K562 (cell line): ENCODE data around the gene KIRREL1. TPM values are rescaled to one million over a fixed set of nuclear protein-coding genes. Genes with fewer than 3 reads are reported as not detected.

Experiments used
- ATAC-seq: fragments of 200-7000 bp; cut with Tn5 transposase; 3 replicates; pipeline ENCODE4 v1.9.1; 2020; ENCODE audit warnings: moderate library complexity
- BruUV-seq: library from RNA; stranded (reverse); fragments of 400-500 nt; replicated peaks from 2 replicates; lab custom pipeline; 2021; lab: Mats Ljungman, UMichigan
- CTCF ChIA-PET: fragments of 300-600 bp; formaldehyde crosslinking; extraction: SDS; loops from one replicate; lab custom pipeline; 2021; ENCODE audit warnings: low intra/inter-chr PET ratio; lab: Yijun Ruan, JAX
- POLR2A ChIA-PET: fragments of 300-600, 350-650 bp; sonication (Branson Sonifier 250); formaldehyde crosslinking; extraction: SDS; loops from one replicate; lab custom pipeline; 2021; ENCODE audit warnings: antibody characterized with exemption, inconsistent platforms; lab: Yijun Ruan, JAX
- DNase-seq, 4 experiments: peaks; one replicate each; pipeline versions ENCODE4 v3.0.0 to v3.0.0-alpha.2; 2011 to 2018; ENCODE audit warnings: low spot score in 3 of 4, mixed read lengths in 3 of 4; ENCODE audit errors: extremely low read depth in 1 of 4
- FAIRE-seq: peaks from 2 replicates; lab custom pipeline; 2011; peaks lifted over from hg19 to GRCh38; lab: Jason Lieb, UNC
- H2AFZ ChIP-seq: 2 replicates; pipeline ENCODE4 v1.6.0; 2011; ENCODE audit warnings: low read depth, low read length, control low read depth, inconsistent platforms
- H3K27ac ChIP-seq: fragments of 200-600 bp; 3 replicates; pipeline ENCODE4 v1.8.0; 2011; ENCODE audit warnings: low read depth, mild to moderate bottlenecking, control low read depth, inconsistent platforms, low read length, moderate library complexity, mixed read lengths; ENCODE audit errors: extremely low read depth
- H3K27me3 ChIP-seq, 2 experiments: fragments of 300-600 bp in 1 of 2; 2 replicates in 1 of 2; 3 replicates in 1 of 2; pipeline versions ENCODE4 v1.6.0 to v1.8.0; 2011; ENCODE audit warnings: inconsistent platforms in 2 of 2, low read length in 2 of 2, mild to moderate bottlenecking in 1 of 2, mixed read lengths in 1 of 2, moderate library complexity in 1 of 2; ENCODE audit not compliant: control insufficient read depth in 2 of 2, insufficient read depth in 2 of 2
- H3K36me3 ChIP-seq: fragments of 300-600 bp; 3 replicates; pipeline ENCODE4 v1.8.0; 2011; ENCODE audit warnings: mild to moderate bottlenecking, low read length, inconsistent platforms; ENCODE audit not compliant: control insufficient read depth, insufficient read depth
- H3K4me1 ChIP-seq, 2 experiments: fragments of 200-600 bp in 1 of 2; replicated peaks in 1 of 2; 2 replicates in 1 of 2; 3 replicates in 1 of 2; pipeline versions ENCODE4 v1.5.1 to v1.8.0; 2011; ENCODE audit warnings: inconsistent platforms in 2 of 2, low read length in 2 of 2, mild to moderate bottlenecking in 1 of 2, mixed read lengths in 1 of 2, moderate library complexity in 1 of 2; ENCODE audit not compliant: control insufficient read depth in 2 of 2, insufficient read depth in 2 of 2
- H3K4me2 ChIP-seq: 2 replicates; pipeline ENCODE4 v1.6.1; 2011; ENCODE audit warnings: low read length, control low read depth, inconsistent platforms, mixed read lengths; ENCODE audit not compliant: insufficient read depth
- H3K4me3 ChIP-seq: fragments of 200-600 bp; sonication (generic), shearing (Covaris generic); 2 replicates; pipeline ENCODE4 v1.5.1; 2016; ENCODE audit warnings: control low read depth, inconsistent platforms
- H3K79me2 ChIP-seq: fragments of 200-600 bp; 3 replicates; pipeline ENCODE4 v1.8.0; 2011; ENCODE audit warnings: low read length, inconsistent platforms; ENCODE audit not compliant: control insufficient read depth, insufficient read depth
- H3K9ac ChIP-seq, 2 experiments: 2 replicates each; pipeline versions ENCODE4 v1.6.0 to v1.6.1; 2011; ENCODE audit warnings: low read depth in 2 of 2, low read length in 2 of 2, control low read depth in 1 of 2, inconsistent platforms in 1 of 2, mild to moderate bottlenecking in 1 of 2, mixed read lengths in 1 of 2; ENCODE audit not compliant: insufficient read depth in 1 of 2
- H3K9me1 ChIP-seq: one replicate; pipeline ENCODE4 v1.6.0; 2011; ENCODE audit warnings: inconsistent platforms, mild to moderate bottlenecking, low read length, moderate library complexity; ENCODE audit not compliant: control insufficient read depth, insufficient read depth
- H3K9me3 ChIP-seq: replicated peaks from 2 replicates; pipeline ENCODE4 v1.5.1; 2011; ENCODE audit warnings: low read depth, low read length, inconsistent platforms; ENCODE audit not compliant: control insufficient read depth, insufficient read depth
- H4K20me1 ChIP-seq: replicated peaks from 2 replicates; pipeline ENCODE4 v1.6.1; 2011; ENCODE audit warnings: low read length, inconsistent platforms, mixed read lengths; ENCODE audit not compliant: control insufficient read depth, insufficient read depth
- KAT7 ChIP-seq: sonication (generic); formaldehyde crosslinking; IDR thresholded peaks from 2 replicates; pipeline ENCODE4 v1.8.0; 2022; ENCODE audit warnings: missing genetic modification reagents, mild to moderate bottlenecking, borderline replicate concordance
- RBFOX2 ChIP-seq: fragments of 200-400 bp; formaldehyde crosslinking; IDR thresholded peaks from 2 replicates; pipeline ENCODE4 v1.6.1; 2017; ENCODE audit warnings: low read depth, mild to moderate bottlenecking, low read length, moderate library complexity
- WGBS: fragments of 100-300 bp; shearing (Covaris generic); methylation state at CpG from one replicate; pipeline ENCODE4 v1.1.6; 2016; ENCODE audit warnings: low coverage, mixed read lengths; ENCODE audit not compliant: insufficient coverage; ENCODE audit errors: missing lambda C conversion rate; 5-methylcytosine and 5-hydroxymethylcytosine counted together
- in situ Hi-C: fragments of 300-500 bp; cut with MboI; formaldehyde crosslinking; loops from 4 replicates; pipeline ENCODE4 v1.15.0; 2018; ENCODE audit warnings: inconsistent platforms, mixed read lengths
- intact Hi-C: fragments of 100-400 bp; cut with micrococcal nuclease; formaldehyde crosslinking; loops from 2 replicates; pipeline ENCODE4 v1.14.2; 2022
- polyA plus RNA-seq, 8 experiments: library from polyadenylated mRNA; depleted of rRNA in 4 of 8; stranded (reverse) in 5 of 8; unstranded in 3 of 8; fragments of >200 nt; fragmentation: Nextera tagmentation in 2 of 8; fragmentation: Illumina TruSeq in 1 of 8; extraction: Ambion mirVana in 2 of 8; extraction: Trizol in 1 of 8; gene quantifications; 2 replicates each; pipeline versions ENCODE4 v1.2.1 to v1.2.3, GENCODE V29; 2011 to 2014; ENCODE audit warnings: inconsistent platforms in 1 of 8, missing spikeins in 1 of 8
- total RNA-seq, 7 experiments: library from RNA; depleted of rRNA in 6 of 7; stranded (reverse); fragments of >200 nt in 6 of 7; fragmentation: Illumina TruSeq in 2 of 7; extraction: Trizol in 2 of 7; gene quantifications; 2 replicates each; pipeline versions ENCODE4 v1.2.1 to v1.2.3, GENCODE V29; 2011 to 2021; ENCODE audit warnings: low replicate concordance in 1 of 7
- TF ChIP-seq, protein P1 (sequence below): fragments of 450-650 bp; IDR thresholded peaks from 2 replicates; pipeline ENCODE4 v1.6.1; 2016; ENCODE audit warnings: antibody characterized with exemption
- TF ChIP-seq, protein P2 (sequence below): sonication (generic); formaldehyde crosslinking; IDR thresholded peaks from 2 replicates; pipeline ENCODE4 v1.8.1; 2022; ENCODE audit warnings: missing genetic modification reagents
- TF ChIP-seq, protein P3 (sequence below), 2 experiments: fragments of 450-650 bp; IDR thresholded peaks; 2 replicates each; pipeline ENCODE4 v1.6.1; 2016; ENCODE audit warnings: mild to moderate bottlenecking in 2 of 2, borderline replicate concordance in 1 of 2, low read depth in 1 of 2, moderate library complexity in 1 of 2

Gene KIRREL1
- total and polyA plus RNA-seq, 9 of the 15 experiments (the other 6 are each of a cell fraction or from before 2014, with no cell fraction given) = under 0.01 to 0.22 (median 0.03) TPM; not detected in 3

DNA sequence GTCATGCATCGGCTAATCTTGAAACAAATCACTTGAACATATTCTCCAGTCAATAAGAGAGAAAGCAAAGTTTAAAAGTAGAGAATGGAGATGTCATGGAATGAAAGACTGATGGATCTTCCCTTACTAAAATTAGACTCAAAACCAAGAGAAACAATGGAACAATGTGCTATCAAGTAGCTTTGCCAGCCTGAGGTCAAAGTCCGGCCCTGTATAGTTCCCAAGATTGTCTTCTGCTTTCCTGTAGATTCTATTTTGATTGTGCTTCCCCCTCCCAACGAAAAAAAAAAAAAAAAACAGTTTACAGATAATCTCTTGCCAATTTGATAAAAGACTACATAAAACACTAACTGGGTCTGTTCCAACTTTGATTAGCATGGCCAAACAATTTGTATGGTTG lies 40.8 kb upstream of the KIRREL1 start:
- ATAC-seq = no peak
- H3K4me3 ChIP-seq = no peak overlapping the region
- no peak for FAIRE-seq
- CTCF ChIA-PET = no interaction called here
- no peak overlapping the region for H3K27ac ChIP-seq
- H4K20me1 ChIP-seq = 0 out of 2 replicates have a peak, but pooled peaks cover 11% of the 10 kb centered on the region
- H3K4me1 ChIP-seq = no peaks in the 10 kb centered on the region
- WGBS = 5% methylated on average over 2 of the region's 3 CpGs
- no peak overlapping the region for H3K4me2 ChIP-seq
- POLR2A ChIA-PET = no interaction called here
- intact Hi-C loops (no loop called here), in situ Hi-C loops (no loop called here)
- peaks cover under 1 to 9% of the 10 kb centered on the region in 2 experiments; a peak in 3 of 5 replicates for H3K27me3 ChIP-seq
- TF ChIP-seq RBFOX2 = no peak
- TF ChIP-seq, protein P1, sequence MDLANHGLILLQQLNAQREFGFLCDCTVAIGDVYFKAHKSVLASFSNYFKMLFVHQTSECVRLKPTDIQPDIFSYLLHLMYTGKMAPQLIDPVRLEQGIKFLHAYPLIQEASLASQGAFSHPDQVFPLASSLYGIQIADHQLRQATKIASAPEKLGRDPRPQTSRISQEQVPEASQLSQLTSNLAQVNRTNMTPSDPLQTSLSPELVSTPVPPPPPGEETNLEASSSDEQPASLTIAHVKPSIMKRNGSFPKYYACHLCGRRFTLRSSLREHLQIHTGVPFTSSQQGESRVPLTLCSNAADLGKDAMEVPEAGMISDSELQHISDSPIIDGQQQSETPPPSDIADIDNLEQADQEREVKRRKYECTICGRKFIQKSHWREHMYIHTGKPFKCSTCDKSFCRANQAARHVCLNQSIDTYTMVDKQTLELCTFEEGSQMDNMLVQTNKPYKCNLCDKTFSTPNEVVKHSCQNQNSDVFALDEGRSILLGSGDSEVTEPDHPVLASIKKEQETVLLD = no peak
- TF ChIP-seq, protein P2, sequence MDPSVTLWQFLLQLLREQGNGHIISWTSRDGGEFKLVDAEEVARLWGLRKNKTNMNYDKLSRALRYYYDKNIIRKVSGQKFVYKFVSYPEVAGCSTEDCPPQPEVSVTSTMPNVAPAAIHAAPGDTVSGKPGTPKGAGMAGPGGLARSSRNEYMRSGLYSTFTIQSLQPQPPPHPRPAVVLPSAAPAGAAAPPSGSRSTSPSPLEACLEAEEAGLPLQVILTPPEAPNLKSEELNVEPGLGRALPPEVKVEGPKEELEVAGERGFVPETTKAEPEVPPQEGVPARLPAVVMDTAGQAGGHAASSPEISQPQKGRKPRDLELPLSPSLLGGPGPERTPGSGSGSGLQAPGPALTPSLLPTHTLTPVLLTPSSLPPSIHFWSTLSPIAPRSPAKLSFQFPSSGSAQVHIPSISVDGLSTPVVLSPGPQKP (CRISPR knock-in tag) = no peak
- TF ChIP-seq, protein P3, sequence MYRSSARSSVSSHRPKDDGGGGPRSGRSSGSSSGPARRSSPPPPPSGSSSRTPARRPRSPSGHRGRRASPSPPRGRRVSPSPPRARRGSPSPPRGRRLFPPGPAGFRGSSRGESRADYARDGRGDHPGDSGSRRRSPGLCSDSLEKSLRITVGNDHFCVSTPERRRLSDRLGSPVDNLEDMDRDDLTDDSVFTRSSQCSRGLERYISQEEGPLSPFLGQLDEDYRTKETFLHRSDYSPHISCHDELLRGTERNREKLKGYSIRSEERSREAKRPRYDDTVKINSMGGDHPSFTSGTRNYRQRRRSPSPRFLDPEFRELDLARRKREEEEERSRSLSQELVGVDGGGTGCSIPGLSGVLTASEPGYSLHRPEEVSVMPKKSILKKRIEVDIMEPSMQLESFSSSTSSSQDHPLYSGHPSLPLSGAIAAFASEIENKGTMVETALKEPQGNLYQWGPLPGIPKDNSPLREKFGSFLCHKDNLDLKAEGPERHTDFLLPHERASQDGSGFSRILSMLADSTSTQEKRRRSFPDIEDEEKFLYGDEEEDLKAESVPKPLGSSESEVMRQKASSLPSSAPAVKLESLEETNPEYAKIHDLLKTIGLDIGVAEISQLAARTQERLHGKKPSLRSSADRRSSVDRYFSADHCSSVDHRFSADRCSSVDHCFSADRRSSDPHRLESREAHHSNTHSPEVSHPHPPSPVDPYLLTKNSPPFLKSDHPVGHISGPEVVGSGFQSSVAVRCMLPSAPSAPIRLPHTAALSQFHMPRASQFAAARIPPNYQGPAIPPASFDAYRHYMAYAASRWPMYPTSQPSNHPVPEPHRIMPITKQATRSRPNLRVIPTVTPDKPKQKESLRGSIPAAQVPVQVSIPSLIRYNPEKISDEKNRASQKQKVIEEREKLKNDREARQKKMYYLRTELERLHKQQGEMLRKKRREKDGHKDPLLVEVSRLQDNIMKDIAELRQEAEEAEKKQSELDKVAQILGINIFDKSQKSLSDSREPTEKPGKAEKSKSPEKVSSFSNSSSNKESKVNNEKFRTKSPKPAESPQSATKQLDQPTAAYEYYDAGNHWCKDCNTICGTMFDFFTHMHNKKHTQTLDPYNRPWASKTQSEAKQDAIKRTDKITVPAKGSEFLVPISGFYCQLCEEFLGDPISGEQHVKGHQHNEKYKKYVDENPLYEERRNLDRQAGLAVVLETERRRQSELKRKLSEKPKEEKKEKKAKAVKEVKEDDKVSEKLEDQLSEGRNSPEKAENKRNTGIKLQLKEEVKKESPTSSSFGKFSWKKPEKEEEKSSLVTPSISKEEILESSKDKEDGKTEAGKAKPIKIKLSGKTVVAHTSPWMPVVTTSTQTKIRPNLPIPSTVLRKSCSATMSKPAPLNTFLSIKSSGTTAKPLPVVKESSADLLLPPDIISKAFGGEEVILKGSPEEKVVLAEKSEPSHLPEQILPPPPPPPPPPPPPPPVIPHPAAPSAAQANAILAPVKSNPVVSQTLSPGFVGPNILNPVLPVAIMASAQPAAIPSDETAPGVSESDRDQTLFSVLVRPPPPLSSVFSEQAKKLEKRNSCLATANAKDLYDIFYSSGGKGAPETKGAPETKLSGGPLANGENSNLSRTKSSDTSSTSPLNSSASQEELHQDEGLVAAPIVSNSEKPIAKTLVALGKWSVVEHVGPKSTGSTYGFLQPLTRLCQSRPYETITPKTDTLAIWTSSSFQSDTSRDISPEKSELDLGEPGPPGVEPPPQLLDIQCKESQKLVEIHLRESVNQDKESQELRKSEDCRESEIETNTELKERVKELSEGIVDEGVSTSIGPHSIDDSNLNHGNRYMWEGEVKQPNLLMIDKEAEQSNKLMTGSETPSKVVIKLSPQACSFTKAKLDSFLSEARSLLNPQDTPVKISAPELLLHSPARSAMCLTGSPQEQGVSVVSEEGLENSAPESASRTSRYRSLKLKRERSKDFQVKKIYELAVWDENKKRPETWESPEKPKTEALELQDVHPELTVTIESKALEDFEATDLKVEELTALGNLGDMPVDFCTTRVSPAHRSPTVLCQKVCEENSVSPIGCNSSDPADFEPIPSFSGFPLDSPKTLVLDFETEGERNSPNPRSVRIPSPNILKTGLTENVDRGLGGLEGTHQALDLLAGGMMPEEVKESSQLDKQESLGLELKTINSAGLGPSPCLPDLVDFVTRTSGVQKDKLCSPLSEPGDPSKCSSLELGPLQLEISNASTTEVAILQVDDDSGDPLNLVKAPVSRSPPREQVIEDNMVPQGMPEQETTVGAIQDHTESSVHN (IDR thresholded peaks at IDR 0.05; ENCODE audit: borderline replicate concordance in 1 of 2, low read depth in 1 of 2) = no peak
- TF ChIP-seq KAT7 (CRISPR knock-in tag) = no peak
- no peaks in the 10 kb centered on the region for H3K9me3 ChIP-seq
- DNase-seq = no peak
- no peaks in the 10 kb centered on the region for H3K9me1 ChIP-seq
- H3K79me2 ChIP-seq = no peaks in the 10 kb centered on the region
- no peaks in the 10 kb centered on the region for H3K36me3 ChIP-seq
- H3K9ac ChIP-seq = no peak overlapping the region
- no peak overlapping the region for H2AFZ ChIP-seq
- no TSS peak for BruUV-seq
